HG03460 (cell line): ENCODE measurements around the gene CLDN16.

Experiments
- ATAC-seq: cut with Tn5 transposase; IDR thresholded peaks from one replicate; pipeline ENCODE4 v1.9.1; 2021; ENCODE audit not compliant: unreplicated experiment

The CLDN16 gene

DNA sequence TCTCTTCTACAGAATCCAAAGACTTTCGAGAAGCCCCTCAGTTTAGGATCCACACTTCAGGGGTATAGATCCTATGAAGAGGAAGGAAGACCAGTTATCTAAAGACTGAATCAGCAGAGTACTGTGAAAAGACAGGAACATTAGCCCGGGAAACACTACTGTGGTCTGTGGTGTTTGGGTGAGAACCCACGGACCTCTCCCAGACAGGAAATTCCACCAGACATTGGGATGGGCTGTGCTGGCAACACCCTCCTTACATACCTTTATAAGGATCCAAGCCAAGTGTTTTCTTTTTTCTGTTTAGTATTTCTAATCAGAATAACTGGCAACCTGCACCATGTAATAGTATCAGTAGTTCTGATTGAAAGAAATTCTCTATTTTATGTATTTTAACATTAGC lies 47.7 kb downstream of the CLDN16 start:
- ATAC-seq: no peak

DNA sequence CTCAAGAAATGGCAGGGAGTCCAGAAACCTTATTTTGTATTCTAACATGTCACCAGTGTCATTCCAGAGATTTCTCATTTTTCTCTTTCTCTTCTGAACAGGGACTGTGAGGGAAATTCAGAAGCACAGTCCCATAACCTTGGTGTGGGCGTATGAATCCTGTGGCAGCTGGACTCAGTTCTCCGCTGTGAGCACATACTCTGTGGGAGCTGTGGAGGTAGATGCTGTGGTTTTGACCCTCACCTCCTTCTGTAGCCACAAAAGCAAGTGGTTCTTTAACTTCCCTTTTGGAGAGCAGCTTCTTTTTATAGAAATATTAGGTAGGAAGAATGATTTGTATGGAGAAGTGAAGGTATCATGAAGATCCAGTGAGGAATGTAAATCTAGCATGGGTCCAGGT lies 48.4 kb downstream of the CLDN16 start:
- ATAC-seq: no peak

DNA sequence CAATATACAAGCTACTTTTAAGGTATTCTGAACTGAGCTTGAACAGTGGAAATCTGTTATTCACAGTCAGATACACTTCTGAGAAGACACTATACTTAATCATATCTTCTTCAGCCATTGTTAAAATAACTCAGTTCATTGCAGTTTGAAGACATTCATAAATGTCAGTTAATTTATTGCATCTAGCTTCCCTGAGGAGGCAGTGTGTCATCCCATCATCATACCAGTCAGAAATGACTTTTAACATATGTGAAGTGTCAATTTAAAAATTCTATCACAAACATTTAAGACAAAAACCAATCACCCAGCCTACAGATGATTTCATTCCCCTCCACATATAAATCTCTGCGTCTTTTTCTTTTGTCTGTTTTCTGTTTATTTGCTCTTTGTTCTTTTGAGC lies 54.3 kb downstream of the CLDN16 start:
- ATAC-seq: no peak

DNA sequence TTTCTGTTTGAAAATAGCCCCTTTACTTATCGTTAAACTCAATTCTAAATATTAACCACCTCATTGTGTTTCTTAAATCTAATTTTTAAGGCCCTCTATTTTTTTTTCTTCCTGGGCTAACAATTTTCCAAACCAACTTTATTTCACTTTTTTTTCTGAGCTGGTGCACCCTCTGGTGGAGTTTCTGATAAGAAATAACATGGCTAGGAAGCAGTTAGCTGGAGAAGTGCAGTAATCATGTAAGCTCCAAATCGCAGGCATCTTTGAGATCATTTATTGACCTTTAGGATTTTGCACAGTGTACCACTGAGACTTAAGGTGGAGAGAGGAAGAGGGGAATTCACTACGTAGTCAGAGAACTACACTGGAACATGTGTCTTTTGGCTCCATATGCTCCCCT lies 55.3 kb downstream of the CLDN16 start:
- ATAC-seq: no peak

DNA sequence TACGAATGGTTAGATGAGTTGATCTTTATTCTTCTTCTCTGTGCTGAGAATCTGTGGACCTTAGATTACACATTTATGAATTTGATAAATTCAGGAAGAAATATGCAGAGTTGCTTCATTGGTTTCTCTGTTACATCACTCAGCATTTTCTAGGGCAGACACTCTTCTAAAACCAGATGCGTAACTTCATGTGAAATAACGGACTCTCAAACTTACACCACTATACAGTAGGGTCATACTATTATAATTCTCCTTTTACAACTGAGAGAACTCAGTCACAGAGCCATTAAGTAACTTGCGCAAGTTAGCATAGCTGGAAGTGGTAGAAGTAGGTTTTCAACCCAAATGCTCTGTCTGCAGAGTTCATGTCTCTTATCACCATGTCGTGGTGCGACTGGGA lies 56.0 kb downstream of the CLDN16 start:
- no peak for ATAC-seq

DNA sequence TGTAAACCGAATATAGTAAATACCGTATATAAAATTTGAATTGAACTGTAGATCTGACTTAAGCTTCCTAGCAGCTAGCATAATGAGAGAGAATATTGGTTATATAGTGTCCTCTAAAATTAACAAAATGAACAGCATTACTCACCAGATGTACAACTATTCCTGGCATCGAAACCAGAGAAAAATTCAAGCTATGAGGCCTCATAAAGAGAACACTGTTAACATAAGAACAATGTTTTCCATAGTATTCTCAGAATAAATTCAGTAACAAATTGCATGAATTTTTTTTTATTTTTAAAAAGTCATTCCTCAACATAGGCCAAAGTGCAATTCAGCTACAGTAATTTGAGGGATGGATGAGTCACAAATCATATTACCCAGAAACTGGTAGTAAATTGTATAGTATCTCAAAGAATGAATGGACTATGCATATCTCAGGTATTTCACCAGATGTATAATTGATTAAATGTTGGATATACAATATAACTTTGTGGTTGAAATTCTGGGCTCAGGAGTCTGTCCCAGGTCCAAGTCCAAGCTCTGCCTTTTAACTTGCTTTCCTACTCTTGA lies 56.7 kb downstream of the CLDN16 start:
- ATAC-seq: no peak

DNA sequence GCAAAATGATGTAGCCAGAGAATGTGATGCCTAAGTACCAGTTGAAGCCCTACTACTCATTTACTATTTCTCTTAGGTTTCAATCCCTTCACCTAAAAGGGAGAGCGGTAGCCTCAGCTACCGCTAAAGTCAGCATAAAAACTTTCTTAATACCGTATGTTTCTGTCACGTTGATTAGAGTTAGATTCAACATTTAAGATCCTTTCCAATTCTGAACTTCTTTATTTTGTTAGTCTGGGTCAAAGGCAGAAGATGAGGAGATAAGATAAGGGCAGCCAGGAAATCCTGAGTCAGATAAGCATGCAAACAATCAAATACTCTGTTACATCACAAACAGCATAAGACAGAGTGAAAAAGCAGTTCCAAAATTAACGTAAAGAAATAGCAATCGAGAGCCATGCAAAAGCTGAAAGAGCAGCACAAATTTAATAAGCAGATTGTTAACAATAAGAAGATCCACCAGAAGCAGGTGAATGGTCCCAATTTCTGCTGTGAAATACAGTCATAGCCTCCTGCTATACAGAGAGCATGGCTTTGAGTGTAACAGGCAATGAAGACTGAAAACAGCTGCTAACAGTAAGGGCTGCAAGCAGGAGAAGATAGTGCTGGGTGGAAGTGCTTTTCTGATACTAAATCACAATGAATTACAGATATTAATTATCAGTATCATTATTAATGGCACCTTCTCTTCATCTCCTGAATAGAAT lies 58.8 kb downstream of the CLDN16 start:
- no peak for ATAC-seq

DNA sequence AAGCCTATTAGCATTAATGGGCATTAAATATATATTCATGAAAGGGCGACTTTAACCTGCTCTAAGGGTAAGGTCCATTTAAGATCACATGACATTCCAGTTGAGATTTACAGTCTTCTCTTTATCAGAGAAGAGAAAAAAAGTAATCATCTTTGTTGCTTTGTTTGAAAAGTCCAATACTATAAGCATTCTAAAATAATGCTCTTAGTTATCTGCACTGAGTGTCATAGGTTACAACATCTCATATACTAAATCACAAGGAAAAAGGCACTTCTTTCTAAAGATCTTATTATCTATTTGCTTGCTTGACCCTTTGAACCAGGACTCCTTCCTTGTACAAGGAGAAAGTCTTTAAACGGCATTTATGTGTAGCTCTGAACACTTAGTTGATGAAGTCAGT lies 60.3 kb downstream of the CLDN16 start:
- no peak for ATAC-seq

DNA sequence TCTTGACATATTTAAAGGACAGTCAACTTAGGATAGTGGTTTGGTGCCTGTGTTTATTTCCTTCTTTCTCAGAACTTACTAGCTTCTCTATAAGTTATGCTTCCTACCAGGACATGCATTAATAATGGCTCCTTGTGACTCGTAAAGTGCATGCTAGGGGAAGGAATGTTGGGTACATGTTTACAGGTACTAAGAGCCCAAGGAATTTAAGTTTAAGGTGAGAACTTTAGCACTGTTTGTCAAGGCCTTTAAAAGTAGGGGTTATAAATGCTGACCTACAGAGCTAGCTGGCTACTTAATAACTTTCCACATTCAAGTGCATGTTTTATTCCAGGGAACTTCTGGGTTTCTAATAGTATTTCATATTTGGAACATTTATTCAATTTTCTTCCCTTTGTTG lies 61.8 kb downstream of the CLDN16 start, which contains the start of gene TMEM207:
TMEM207 (minus strand) TSS at position 101 of the 400 bp plus-strand sequence; CDS start at position 9, 92 bp downstream.
- ATAC-seq: no peak

DNA sequence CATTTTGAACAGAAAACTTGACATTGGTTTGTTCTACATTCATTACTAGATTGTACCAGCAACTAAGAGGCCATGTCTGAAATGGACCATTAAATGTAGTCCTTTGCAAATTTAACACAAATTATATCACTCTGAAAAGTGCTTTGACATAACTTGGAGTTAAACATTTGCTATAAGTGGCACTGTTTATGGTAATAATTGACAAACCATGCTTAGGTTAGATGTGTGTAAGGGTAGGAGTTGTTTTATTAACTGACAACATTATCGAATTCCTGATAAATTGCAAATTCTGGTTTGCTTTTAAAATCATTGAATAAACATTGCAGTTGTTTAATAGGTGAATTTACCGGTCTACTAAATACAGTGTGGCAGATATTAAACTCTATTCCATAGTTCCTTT lies 67.9 kb downstream of the CLDN16 start:
- no peak for ATAC-seq

DNA sequence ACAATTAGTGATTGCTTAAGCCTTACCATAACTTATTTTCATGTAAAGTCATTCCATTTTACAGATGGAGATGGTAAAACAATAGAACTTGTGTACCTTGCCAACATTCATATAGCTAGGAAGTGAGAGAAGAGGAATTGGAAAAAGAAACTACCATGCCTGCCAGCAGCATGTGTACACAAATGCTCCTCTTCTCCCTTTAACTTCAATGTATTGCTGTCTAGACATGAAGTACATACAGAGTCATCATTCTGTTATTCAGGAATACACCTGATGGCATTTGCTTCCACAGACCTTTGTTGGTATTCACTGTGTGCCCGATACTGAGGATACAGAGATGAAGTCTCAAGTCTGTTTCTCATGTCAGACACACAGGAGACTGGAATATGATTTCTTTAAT lies 68.8 kb downstream of the CLDN16 start:
- no peak for ATAC-seq

DNA sequence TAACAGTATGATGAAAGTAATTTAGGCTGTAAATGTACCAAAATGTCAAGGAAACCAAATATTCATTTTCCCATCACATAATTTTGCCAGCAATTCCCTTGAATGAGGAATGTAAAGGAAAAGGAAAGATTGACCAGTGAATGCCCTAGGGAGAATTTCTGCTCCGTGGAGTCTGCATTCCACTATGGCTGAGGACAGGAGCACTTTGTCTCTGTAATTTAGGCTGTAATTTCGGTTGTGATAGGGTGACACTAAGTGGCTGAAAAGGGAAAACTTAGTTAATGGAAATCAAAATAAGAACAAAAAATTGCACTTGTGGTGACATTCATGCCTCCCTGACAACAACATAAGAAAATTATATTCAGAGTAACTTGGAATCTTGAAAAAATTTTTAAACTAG lies 70.1 kb downstream of the CLDN16 start:
- no peak for ATAC-seq
